Measurements from ENCODE around the gene SRRM1.

DNA sequence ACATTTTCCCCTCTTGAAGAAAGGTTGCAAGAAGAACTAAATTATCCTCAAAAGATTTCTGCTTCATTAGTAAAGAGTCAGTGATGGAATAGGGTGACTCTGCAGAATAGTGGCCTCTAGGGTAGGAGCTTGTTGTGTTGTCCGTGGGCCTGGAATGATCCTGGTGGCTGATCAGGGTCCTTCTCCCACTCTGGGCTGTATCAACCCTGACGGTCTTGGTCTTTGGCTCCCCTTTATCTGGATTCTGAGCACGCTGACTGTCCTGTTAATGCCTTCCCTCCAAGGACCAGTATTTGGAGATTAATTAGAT is 36.9 kb upstream of the SRRM1 start:
- TF ChIP-seq SUZ12 (IDR thresholded peaks at IDR 0.05) = no peak
- TF ChIP-seq FOXK2 (IDR thresholded peaks at IDR 0.05) = no peak

Measured in HEK293T (cell line).